ENCODE measurements around the gene ANKRD33B.

The ANKRD33B gene

GRCh38 chr5:10702040-10702629 is 138.3 kb downstream of the ANKRD33B start:
- no peak for FAIRE-seq

- no peak for FAIRE-seq
These were observed 139.1 kb downstream of the ANKRD33B start for GRCh38 chr5:10702911-10703491.

GRCh38 chr5:10703676-10704075 is 139.8 kb downstream of the ANKRD33B start:
- no peak for FAIRE-seq

GRCh38 chr5:10704949-10705621 is 141.2 kb downstream of the ANKRD33B start:
- no peak for FAIRE-seq

- no peak for FAIRE-seq
These were observed 141.9 kb downstream of the ANKRD33B start for GRCh38 chr5:10705747-10706146.

- FAIRE-seq = no peak
These were observed 142.5 kb downstream of the ANKRD33B start for GRCh38 chr5:10706326-10706725.
